Measurements from ENCODE around the gene PPT2. TPM values are rescaled to one million over a fixed set of nuclear protein-coding genes. Genes with fewer than 3 reads are reported as not detected.

PPT2 gene
- total and polyA plus RNA-seq, 2 of the 8 experiments (the other 6 are each of a cell fraction or from before 2014, with no cell fraction given) = 24.1 to 39.5 TPM

- H3K4me2 ChIP-seq (ENCODE audit: insufficient read depth in 1 of 2, low read depth in 2 of 2, low read length in 2 of 2) = peak overlapping the region; percentile 4 to 55; a peak in 3 of 4 replicates
Observed at GRCh38 chr6:32108727-32109113, 45.2 kb upstream of the PPT2 start.

More at GRCh38 chr6:32108727-32109113, 45.2 kb upstream of the PPT2 start:
- Histone ChIP-seq H3K27me3 (replicated peaks in 1 of 4; ENCODE audit: control insufficient read depth in 3 of 4, extremely low read depth in 1 of 4, insufficient read depth in 3 of 4, low read length in 3 of 4) (peaks cover 0 to 11% (median 6%) of the 10 kb centered on the region in 4 experiments; a peak in 5 of 7 replicates), H4K20me1 (replicated peaks in 1 of 2; ENCODE audit: control insufficient read depth in 1 of 2, insufficient read depth in 2 of 2, low read length in 2 of 2) (peaks cover 3 to 4% of the 10 kb centered on the region in 2 experiments), H3K9me3 (ENCODE audit: insufficient read depth in 2 of 2, low read depth in 1 of 2, low read length in 1 of 2) (no peaks in the 10 kb centered on the region), H3K79me1 (ENCODE audit: low read depth, low read length) (no peaks in the 10 kb centered on the region), H3K36me3 (ENCODE audit: control insufficient read depth in 2 of 4, insufficient read depth in 4 of 4, low read length in 3 of 4) (no peaks in the 10 kb centered on the region), H2BK5ac (ENCODE audit: low read depth, low read length) (no peak overlapping the region), H3K23ac (ENCODE audit: insufficient read length) (no peak overlapping the region), H2BK20ac (ENCODE audit: low read length) (no peak overlapping the region), H3K23me2 (ENCODE audit: low read depth, low read length) (0 out of 2 replicates have a peak, but pooled peaks cover 2% of the 10 kb centered on the region), H2BK15ac (ENCODE audit: low read length) (no peak overlapping the region), H3K18ac (ENCODE audit: extremely low read depth, low read length) (peak overlapping the region; percentile 1; the same call in 1 of the 2 replicates), H3K14ac (ENCODE audit: insufficient read length) (no peak overlapping the region), H2AFZ (ENCODE audit: low read length) (no peak overlapping the region), H4K91ac (replicated peaks; ENCODE audit: insufficient read length, low read length) (no peak overlapping the region), H3K4me3 (ENCODE audit: extremely low read depth in 1 of 4, insufficient read depth in 2 of 4, low read depth in 3 of 4, low read length in 4 of 4) (peak overlapping the region in 2 of 4 experiments; percentile 5 to 9; a peak in 2 of 8 replicates), H3K27ac (ENCODE audit: low read depth, low read length) (no peak overlapping the region), H4K8ac (ENCODE audit: extremely low read depth, insufficient read depth, low read length) (no peak overlapping the region; the same call in 1 of the 2 replicates), H3K9ac (replicated peaks in 1 of 4; ENCODE audit: extremely low read depth in 1 of 4, low read depth in 3 of 4, low read length in 3 of 4) (no peak overlapping the region), H2AK5ac (ENCODE audit: low read depth, low read length) (no peak overlapping the region), H4K5ac (ENCODE audit: insufficient read length, low read depth, low read length) (no peak overlapping the region), H3K4ac (replicated peaks; ENCODE audit: insufficient read length, low read depth, low read length) (no peak overlapping the region), H3K4me1 (replicated peaks in 1 of 4; ENCODE audit: control insufficient read depth in 3 of 4, insufficient read depth in 4 of 4, low read length in 3 of 4) (peaks cover 2 to 14% (median 9%) of the 10 kb centered on the region in 4 experiments), H2BK120ac (replicated peaks; ENCODE audit: low read depth, low read length) (no peak overlapping the region), H3K56ac (replicated peaks; ENCODE audit: insufficient read length, low read depth, low read length) (no peak overlapping the region), H3K79me2 (ENCODE audit: control insufficient read depth in 1 of 2, insufficient read depth in 2 of 2, low read length in 2 of 2) (no peaks in the 10 kb centered on the region), H2BK12ac (ENCODE audit: low read depth, low read length) (no peak overlapping the region)
- DNase-seq (ENCODE audit: low read depth in 1 of 2, low spot score in 2 of 2) = no peak
- FAIRE-seq = no peak
- no peak for TF ChIP-seq SAP30 (IDR thresholded peaks at IDR 0.05; ENCODE audit: insufficient read depth, insufficient replicate concordance, low read length)
- no peak for TF ChIP-seq BRCA1 (IDR thresholded peaks at IDR 0.05; ENCODE audit: low read depth, low read length)
- no peak for TF ChIP-seq EZH2 (IDR thresholded peaks at IDR 0.05; ENCODE audit: low read depth, low read length, severe bottlenecking)
- no peak for TF ChIP-seq BACH1 (IDR thresholded peaks at IDR 0.05; ENCODE audit: low read length)
- TF ChIP-seq POLR2AphosphoS5 (IDR thresholded peaks at IDR 0.05; ENCODE audit: low read depth, low read length) = no peak
- TF ChIP-seq TAF7 (optimal IDR thresholded peaks at IDR 0.05; ENCODE audit: borderline replicate concordance, low read depth, low read length) = no peak
- WGBS, 2 experiments (ENCODE audit: extremely low coverage in 1 of 2, insufficient coverage in 1 of 2, insufficient read length in 1 of 2, insufficient replicate concordance in 2 of 2, low coverage in 1 of 2, low lambda C conversion rate in 2 of 2, missing lambda C conversion rate in 1 of 2) = 70% methylated on average over 6 of the region's 6 CpGs; no CpG with 5 or more reads in 1 of the 2 experiments
- ChIA-PET POLR2A (ENCODE audit: partially characterized antibody) (interaction anchor here (1.0 to 3.1 kb wide), 13 partner anchors 8 to 86 kb away, joined by 3 to 16 read pairs (median 4); partner anchors contain the start of genes ATF6B, EGFL8, GPSM3 and PRRT1), CTCF (ENCODE audit: partially characterized antibody) (interaction anchor here (0.6 to 6.0 kb wide), 8 partner anchors 10 to 918 kb away, joined by 3 to 49 read pairs (median 4); no protein-coding TSS in a partner anchor)

Data from H1 (cell line).